H1 (cell line): ENCODE data around the gene KCTD2.

Experiments
- CTCF ChIP-seq, 3 experiments: IDR thresholded peaks; 1 replicate in 2 of 3; 2 replicates in 1 of 3; pipeline versions ENCODE4 v1.5.1 to v1.6.1; 2011; ENCODE audit warnings: low read length in 3 of 3, mild to moderate bottlenecking in 3 of 3, inconsistent platforms in 2 of 3, low read depth in 1 of 3, moderate library complexity in 1 of 3; ENCODE audit not compliant: insufficient read depth in 1 of 3; ENCODE audit errors: control extremely low read depth in 1 of 3
- POLR2AphosphoS5 ChIP-seq: IDR thresholded peaks from 2 replicates; pipeline ENCODE4 v1.6.1; 2011; ENCODE audit warnings: low read depth, low read length
- RNF2 ChIP-seq: fragments of 200-900, 300-1000 bp; sonication (generic); IDR thresholded peaks from 2 replicates; pipeline ENCODE4 v1.7.1; 2016; ENCODE audit warnings: borderline replicate concordance, low read depth, mild to moderate bottlenecking, antibody characterized with exemption, low read length; ENCODE audit not compliant: poor library complexity, severe bottlenecking; ENCODE audit errors: missing control alignments

GRCh38 chr17:75059369-75060345 lies 12.6 kb downstream of the KCTD2 start:
- TF ChIP-seq RNF2 (no peak), POLR2AphosphoS5 (no peak), CTCF (IDR thresholded peaks at IDR 0.05; ENCODE audit: control extremely low read depth in 1 of 3, insufficient read depth in 1 of 3, low read depth in 1 of 3, low read length in 3 of 3) (peak in 2 of 3 experiments; percentile 27; a peak in 2 of 4 replicates)
